GM21381 (cell line): ENCODE measurements around the gene MORN4.

Experiments used
- ATAC-seq: cut with Tn5 transposase; IDR thresholded peaks from one replicate; pipeline ENCODE4 v1.9.1; 2021; ENCODE audit warnings: mild to moderate bottlenecking, moderate library complexity; ENCODE audit not compliant: unreplicated experiment

Gene MORN4

GRCh38 chr10:97575127-97575668 lies 58.1 kb downstream of the MORN4 start:
- ATAC-seq: no peak

GRCh38 chr10:97574374-97575126 lies 58.8 kb downstream of the MORN4 start:
- ATAC-seq: no peak

- no peak for ATAC-seq
These were observed 59.6 kb downstream of the MORN4 start for GRCh38 chr10:97573672-97574071.

- no peak for ATAC-seq
These were observed 60.3 kb downstream of the MORN4 start for GRCh38 chr10:97573021-97573420.

- no peak for ATAC-seq
These were observed 60.9 kb downstream of the MORN4 start, which contains the start of gene ANKRD2 for GRCh38 chr10:97572214-97572989. TSS of gene ANKRD2 (plus strand) at chr10:97572779. CDS start at chr10:97572789, 10 bp downstream.

GRCh38 chr10:97571622-97572021 lies 61.7 kb downstream of the MORN4 start:
- ATAC-seq: no peak

- no peak for ATAC-seq
These were observed 62.4 kb downstream of the MORN4 start for GRCh38 chr10:97570789-97571471.

- no peak for ATAC-seq
These were observed 63.0 kb downstream of the MORN4 start for GRCh38 chr10:97570146-97570788.

- ATAC-seq: no peak
These were observed 65.4 kb downstream of the MORN4 start for GRCh38 chr10:97567891-97568290.

- no peak for ATAC-seq
These were observed 66.8 kb downstream of the MORN4 start for GRCh38 chr10:97566336-97566996.

- ATAC-seq: no peak
These were observed 68.5 kb downstream of the MORN4 start for GRCh38 chr10:97564776-97565175.
